ENCODE measurements around the gene DYNC1H1.
A peak's percentile ranks its signal among the peaks of the same experiment; 100 is the strongest.

Gene DYNC1H1

DNA sequence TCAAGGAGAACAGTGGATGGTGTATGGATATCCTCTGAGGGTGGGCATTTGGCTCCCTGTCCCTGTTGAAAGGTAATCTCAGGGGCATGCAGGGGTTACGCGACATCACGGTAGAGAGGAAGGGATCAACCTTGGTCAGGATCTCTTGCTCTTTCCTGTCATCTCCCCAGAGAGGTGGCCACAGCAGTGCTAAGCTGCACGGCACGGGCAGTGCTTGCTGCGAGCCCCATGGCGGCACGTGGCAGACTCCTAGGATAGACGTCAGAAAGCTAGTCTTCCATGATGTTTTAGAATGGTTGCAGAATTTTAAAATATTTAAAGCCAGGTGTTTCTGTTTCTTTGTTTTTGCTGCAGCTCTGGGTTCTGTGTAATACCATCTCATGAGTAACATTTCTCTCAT, 41.0 kb downstream of the DYNC1H1 start:
- no peak for DNase-seq

DNA sequence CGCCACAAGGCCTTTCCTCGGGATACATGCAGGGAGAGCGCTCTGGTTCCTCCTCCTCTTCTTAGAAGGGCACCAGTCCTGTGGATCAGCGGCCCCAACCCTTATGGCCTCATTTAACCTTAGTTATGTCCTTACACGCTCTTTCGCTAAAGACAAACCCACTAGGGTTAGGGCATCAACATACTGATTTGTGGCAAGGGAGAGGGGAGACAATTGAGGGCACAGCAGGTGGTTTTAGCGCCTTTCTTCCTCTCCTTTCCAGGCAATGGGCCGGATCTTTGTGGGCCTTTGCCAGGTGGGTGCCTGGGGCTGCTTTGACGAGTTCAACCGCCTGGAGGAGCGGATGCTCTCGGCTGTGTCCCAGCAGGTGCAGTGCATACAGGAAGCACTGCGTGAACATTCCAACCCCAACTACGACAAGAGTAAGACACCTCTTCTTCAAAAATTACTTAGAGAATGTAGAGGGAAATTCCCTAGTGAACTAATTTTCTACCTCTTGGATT, 43.6 kb downstream of the DYNC1H1 start:
- no peak for DNase-seq

DNA sequence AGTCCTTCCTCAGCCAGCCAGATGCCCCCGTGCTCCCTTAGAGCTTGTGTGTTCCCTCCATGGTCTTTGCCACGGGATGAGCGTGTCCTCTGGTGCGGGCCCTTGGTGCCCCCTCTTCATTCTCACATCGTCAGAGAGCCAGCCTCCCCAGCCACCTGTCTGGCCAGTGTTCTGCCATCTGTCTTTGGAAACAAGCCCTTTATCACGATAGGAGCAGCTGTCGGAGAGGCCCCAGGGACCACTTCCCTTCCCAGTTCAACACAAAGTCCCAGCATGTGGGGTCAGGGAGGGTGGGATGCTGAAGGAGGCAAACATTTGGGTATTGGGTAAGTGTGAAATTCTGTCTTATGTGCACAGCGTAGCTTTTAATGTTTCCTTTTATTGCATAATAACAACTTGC, 44.5 kb downstream of the DYNC1H1 start:
- DNase-seq, result no peak

DNA sequence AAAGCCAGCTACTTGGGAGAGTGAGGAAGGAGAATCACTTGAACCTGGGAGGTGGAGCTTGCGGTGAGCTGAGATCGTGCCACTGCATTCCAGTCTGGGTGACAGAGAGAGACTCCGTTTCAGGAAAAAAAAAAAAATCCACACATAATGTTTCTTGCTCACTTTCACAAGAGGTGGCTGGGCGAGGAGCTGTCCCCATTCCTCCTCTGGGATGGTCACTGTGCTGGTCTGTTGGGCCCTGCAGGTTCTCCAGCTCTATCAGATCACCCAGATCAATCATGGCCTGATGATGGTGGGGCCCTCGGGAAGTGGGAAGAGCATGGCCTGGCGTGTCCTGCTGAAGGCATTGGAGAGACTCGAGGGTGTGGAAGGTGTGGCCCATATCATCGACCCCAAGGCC, 47.3 kb downstream of the DYNC1H1 start:
- no peak for DNase-seq

DNA sequence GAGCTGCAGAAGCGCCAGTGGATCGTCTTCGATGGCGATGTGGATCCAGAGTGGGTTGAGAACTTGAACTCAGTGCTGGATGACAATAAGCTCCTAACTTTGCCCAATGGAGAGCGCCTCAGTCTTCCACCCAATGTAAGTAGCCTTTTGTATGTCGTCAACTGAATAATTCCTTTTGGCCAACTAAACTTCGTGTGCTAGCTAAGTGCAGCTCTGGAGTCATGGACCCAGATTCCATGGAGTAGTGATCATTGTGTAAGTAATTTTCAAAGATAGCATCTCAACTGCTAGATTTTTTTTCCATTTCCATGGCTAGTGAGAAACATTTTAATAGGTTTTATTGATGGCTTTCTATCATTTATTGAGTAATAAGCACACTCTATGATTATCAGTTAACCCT, 48.0 kb downstream of the DYNC1H1 start:
- DNase-seq, result no peak

DNA sequence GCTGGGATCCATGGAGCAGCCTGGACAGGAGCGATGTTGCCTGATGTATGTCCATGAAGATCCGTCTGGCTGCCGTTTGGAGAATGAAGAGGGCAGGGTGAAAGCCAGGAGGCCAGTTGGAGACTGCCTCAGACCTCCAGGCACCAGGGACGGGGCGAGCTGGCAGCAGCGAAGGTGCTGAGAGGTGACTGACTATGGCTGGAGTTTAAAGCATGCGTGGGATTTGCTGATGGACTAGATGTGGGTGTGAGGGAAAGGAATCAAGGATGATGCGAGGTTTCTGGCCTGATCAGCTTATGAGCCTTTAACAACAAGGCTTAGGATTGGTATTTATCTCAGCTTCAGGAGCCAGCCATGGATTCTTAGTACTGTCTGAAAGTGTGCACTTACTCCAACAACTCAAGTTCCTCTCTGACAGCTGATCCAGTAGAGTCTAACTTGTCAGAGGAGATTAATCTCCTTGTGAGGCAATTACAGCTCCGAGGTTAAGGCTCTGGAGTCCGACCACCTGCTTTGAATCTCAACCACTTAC, 49.4 kb downstream of the DYNC1H1 start:
- no peak for DNase-seq

DNA sequence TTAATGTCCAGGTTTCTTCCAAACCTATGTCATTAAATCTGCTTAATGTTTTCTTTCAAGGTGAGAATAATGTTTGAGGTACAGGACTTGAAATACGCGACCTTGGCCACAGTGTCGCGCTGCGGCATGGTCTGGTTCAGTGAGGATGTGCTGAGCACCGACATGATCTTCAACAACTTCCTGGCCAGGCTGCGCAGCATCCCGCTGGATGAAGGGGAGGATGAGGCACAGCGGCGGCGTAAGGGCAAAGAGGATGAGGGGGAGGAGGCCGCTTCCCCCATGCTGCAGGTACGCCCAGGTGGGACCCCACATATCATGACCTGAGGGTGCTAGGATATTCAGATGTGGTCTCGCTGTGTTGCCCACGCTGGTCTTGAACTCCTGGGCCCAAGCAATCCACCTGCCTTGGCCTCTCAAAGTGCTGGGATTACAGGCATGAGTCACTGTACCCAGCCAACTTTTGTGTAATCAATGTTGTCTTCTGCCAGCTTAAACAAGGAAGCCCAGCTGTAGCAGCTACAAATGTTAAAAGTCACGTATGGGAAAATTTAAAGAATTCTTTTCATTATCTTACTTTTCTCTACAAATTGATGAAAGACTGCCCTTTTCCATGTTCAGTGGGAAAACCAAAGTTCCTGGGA, 50.8 kb downstream of the DYNC1H1 start:
- no peak for DNase-seq

DNA sequence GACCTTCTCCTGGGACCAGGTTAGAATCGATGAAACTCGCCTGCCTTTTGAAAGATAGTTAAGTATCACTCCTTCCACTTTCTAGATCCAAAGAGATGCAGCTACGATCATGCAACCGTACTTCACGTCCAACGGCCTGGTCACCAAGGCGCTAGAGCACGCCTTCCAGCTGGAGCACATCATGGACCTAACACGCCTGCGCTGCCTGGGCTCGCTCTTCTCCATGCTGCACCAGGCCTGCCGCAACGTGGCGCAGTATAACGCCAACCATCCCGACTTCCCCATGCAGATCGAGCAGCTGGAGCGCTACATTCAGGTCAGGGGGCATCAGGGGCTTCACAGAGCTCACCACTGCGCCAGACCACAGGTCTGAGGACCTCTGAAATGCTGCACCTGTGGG, 51.4 kb downstream of the DYNC1H1 start:
- DNase-seq, result no peak

DNA sequence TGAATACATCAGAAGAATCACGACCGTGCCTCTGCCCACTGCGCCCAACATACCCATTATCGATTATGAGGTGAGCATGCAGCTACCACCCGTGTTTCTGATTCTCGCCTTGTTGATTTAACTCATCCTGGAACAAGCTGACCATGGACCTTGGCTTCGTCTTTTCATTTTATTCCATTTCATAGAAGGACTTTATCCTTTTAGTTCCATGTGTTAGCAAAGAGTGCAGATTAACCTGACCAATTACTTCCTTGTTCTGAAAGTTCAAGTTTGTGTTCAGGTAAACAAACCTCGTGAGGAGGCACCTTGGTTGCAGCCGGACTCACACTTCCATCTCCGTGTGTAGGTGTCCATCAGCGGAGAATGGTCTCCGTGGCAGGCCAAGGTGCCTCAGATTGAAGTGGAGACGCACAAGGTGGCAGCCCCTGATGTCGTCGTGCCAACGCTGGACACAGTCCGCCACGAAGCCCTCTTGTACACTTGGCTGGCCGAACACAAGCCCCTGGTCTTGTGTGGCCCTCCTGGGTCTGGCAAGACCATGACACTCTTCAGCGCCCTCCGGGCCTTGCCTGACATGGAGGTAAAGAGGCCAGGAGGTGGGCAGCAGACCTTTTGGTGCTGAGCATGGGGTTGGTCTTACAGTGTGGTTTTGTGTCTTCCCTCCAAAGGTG, 52.2 kb downstream of the DYNC1H1 start:
- no peak for DNase-seq

DNA sequence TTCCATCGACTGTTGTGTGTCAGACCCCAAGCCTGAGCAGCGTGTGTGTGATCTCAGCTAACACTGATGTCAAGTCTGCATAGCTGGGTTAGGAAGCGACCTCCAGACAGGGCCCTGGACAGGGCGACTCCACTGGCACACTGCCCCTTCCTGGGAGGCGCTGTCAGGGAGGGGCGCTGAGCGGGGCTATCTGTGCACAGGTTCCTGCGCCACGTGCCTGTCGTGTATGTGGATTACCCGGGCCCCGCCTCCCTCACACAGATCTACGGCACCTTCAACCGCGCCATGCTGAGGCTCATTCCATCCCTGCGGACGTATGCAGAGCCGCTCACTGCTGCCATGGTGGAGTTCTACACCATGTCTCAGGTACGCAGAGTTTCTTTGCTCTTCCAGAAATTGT, 53.9 kb downstream of the DYNC1H1 start:
- no peak for DNase-seq

DNA sequence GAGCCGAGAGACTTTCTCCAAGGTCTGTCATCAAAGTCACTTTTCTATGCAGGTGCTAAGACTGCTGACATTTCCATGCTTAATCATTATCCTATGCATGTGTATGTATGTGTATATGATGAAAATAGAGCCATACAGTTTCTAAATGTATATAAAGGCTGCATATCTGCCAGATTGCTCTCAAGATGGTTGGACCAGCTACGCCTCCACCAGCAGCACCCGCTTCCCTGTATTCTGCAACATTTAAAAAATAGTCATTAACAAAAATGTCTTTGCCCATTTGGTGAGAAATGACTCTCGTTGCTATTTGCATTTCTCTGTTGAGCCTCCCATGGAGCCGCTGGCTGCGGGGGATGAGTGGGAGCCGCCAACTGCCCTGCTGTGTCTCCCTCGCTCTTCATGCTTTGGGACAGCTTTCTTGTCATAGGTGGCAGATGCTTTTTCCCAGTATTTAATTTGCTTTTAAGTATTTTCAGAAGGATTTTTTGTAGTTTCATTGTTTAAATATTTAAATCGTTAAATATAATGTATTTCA, 54.7 kb downstream of the DYNC1H1 start:
- DNase-seq, result no peak

DNA sequence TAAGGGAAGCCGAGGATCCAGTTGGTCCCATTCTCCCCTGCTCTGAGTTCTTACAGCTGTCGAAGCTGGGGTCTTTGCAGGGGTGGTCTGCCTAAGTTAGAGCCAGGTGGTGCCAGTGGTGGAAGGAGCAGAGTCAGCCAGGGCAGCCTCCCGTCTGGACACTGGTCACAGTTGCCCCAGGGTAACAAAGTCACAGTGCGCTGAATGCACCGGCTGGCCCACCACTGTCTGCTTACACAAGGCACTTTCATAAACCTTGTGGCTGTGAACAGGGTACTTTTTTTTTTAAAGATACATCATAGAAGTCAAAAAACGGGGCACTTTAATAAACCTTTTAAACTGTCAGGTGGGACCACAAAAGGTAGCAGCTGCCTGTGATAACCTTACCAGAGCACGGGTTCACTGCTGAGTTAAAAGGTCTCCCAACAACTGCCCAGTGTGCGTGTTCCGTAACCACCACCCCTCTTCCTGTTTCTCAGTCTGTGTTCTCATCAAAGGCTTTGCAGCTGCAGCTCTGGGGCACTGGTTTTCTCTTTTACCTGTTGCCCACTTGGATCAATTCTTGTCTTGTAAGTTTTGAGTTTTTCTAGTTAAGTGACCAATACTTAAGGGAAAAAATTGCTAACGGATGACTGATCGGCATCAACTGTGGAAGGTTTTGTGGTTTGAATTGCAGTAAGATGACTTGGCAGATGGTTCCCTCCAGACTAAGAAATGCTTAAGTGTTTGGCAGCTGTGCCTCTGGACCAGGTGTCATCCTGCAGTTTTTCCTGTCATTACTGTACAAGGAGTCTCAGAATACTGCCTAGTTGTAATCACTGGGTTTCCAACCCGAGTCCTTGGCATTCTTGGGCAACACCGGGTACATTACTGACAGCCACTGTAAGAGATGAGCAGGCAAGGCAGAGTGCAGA, 55.9 kb downstream of the DYNC1H1 start:
- DNase-seq, result peak; percentile 44

DNA sequence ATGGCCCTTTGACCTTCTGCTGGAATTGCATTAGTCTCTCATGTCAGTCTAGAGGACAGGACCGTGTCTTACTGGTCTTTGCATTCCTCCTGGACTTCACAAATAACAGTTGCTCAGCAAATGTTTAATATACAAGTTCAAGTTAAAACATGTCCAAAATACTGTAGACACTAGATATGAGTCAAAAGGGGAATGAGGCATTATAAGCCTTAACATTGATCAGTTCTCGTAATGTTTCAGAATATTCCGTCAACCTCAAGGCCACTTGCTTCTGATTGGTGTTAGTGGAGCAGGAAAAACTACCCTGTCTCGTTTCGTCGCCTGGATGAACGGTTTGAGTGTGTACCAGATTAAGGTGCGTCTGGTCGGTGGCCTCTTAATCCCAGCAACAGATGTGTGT, 62.6 kb downstream of the DYNC1H1 start:
- no peak for DNase-seq

DNA sequence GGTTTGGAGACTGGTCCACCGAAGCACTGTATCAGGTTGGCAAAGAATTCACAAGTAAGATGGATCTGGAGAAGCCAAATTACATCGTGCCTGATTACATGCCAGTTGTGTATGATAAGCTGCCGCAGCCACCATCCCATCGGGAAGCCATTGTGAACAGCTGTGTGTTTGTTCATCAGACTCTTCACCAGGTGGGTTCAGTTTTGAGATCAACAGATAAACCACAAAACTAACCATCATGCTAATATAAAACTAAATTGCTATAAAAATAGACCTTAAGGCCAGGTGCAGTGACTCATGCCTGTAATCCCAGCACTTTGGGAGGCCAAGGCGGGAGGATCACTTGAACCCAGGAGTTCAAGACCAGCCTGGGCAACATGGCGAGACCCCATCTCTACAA, 63.6 kb downstream of the DYNC1H1 start:
- DNase-seq, result no peak

DNA sequence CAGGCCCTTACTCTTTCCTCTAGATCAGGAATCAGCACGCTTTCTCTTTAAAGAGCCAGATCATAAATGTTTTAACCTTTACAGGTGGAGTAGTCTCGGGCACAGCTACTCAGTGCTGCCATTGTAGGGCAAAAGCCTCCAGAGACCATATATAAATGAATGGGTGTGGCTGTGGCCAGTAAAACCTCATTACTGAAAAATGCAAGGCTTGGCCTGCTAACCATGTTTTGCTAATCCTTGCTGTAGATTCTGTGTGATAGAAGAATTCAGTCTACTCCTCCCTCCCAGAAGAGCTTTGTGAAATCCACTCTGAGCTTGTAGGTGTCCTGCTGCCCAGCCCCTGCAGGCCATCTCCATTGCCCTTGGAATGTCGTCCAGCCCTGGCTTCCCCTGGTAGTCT, 64.4 kb downstream of the DYNC1H1 start:
- DNase-seq, result no peak

DNA sequence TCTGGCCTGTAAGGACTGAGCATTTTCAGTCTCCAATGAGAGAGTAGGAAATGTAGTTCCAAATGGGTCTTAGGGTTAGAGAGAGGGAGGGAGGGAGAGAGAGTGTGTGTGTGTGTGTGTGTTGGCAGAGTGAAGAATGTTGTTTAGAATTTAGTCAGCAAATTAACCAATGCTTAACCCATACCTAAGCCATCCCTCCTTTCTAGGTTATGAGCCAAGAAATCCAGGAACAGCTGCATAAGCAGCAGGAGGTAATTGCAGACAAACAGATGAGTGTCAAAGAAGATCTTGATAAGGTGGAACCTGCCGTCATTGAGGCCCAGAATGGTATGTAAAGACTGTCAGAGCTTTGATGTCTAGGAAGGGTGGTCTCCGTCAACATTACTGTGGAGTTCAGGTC, 65.6 kb downstream of the DYNC1H1 start:
- no peak for DNase-seq

DNA sequence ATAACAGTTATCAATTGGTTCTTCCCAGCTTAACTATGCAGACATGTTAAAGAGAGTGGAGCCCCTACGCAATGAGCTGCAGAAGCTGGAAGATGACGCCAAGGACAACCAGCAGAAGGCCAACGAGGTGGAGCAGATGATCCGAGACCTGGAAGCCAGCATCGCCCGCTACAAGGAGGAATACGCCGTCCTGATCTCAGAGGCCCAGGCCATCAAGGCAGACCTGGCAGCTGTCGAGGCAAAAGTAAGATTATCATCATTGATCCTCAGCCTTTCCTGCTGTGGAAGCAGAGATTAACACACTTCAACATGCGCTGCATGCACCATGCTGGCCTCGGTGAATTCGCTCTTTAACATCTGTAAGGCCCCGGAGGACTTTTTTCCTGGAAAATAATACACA, 68.9 kb downstream of the DYNC1H1 start:
- DNase-seq, result no peak

DNA sequence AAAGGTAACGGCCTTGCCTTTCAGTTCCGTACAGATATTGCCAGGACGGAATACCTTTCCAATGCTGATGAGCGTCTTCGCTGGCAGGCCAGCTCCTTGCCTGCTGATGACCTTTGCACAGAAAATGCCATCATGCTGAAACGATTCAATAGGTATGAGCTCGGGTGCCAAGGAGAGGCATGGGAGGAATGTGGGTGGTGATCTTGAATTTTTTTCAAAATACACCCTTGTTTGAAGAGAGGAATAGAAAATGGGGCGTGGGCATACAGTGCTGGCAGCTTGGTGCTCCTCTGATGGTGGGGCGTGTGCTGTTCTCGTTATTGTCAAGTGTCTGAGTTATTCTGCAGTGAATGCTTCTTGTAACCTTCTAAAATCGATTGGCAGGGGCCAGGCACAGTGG, 69.9 kb downstream of the DYNC1H1 start:
- DNase-seq, result no peak

DNA sequence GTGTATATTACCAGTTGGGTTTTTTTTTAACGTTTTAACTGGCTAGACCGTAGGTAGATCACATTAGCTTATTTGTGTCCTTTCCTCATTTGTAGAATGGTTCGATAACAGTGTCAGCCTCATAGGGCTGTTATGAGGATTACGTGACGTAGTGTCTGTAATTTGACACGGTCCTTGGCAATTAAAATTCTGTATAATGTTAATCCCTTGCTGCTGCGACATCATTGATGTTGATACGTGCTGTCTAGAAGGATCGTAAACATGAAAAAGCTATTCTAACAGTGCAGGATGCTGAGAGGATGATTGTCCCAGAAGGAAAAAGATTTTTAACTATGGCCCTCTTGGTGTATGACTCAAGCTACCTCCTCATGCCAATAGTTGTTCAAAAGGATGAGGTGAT, 71.5 kb downstream of the DYNC1H1 start:
- DNase-seq, result no peak

DNA sequence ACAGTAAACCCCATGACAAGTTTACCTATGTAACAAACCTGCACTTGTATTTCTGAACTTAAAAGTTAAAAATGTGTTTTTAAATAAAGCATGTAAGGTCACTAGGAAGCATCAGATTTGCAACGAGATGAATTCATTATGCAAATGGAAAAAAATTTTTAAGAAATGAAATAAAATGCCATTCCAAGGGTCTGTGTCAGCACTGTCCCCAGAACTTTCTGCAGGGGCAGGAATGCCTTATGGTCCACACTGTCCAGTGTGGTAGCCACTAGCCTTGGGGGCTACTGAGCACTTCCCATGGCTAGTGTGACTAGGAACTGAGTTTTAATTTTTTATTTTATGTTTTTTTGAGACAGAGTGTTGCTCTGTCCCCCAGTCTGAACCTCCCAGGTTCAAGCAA, 73.3 kb downstream of the DYNC1H1 start:
- no peak for DNase-seq

DNA sequence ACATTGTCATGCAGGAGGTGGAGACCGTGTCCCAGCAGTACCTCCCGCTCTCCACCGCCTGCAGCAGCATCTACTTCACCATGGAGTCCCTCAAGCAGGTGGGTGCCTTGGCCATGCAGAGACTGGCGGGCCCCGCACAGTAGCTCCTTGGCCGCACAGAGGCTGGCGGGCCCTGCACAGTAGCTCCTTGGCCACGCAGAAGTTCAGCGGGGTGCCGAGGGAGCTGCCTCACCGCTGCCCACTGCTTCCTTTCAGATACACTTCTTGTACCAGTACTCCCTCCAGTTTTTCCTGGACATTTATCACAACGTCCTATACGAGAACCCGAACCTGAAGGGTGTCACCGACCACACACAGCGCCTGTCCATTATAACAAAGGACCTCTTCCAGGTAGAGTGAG, 74.8 kb downstream of the DYNC1H1 start:
- no peak for DNase-seq

DNA sequence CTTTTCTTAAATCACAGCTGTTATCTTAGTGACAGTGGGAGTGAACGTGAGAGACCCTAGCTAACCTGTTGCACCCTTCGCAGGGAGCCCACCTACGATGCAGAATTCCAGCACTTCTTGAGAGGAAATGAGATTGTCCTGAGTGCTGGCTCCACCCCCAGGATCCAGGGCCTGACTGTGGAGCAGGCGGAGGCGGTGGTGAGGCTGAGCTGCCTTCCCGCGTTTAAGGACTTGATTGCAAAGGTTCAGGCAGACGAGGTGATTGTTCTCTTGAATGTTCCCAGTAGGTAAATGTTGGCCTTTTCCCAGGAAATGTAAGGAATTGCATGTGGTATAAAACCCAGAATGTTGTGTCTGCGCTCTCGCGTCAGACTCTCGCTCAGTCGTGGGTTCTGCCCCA, 75.8 kb downstream of the DYNC1H1 start:
- no peak for DNase-seq

DNA sequence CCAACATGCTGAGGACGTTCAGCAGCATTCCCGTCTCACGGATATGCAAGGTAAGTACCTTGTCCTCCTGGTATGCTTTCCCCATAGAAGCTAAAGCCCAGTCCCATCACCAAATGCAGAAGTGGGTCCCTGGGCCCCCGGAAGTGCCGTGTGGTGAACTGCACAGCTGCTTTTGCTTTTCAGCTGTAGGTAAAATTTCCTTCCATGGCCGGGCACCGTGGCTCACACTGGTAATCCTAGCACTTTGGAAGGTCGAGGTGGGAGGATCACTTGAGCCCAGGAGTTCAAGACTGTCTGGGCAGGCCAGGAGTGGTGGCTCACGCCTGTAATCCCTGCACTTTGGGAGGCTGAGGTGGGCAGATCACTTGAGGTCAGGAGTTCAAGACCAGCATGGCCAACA, 78.3 kb downstream of the DYNC1H1 start:
- DNase-seq, result no peak

Measured in activated CD4-positive, CD25-positive, alpha-beta regulatory T cell treated with anti-CD3 and anti-CD28 coated beads, Interleukin-2, amount 50 U/mL, for 72 hours (primary cell).